ENCODE measurements around the gene GFAP. TPM values are rescaled to one million over a fixed set of nuclear protein-coding genes. Genes with fewer than 3 reads are reported as not detected.
A peak's percentile ranks its signal among the peaks of the same experiment; 100 is the strongest.

Gene GFAP
- polyA plus RNA-seq, 3 donors = 0.03 to 0.33 (median 0.18) TPM

- intact Hi-C loops (cut with micrococcal nuclease) = no loop called here
- H2AFZ ChIP-seq (ENCODE audit: insufficient read depth, low read depth, low read length, poor library complexity, severe bottlenecking) = no peak overlapping the region
- H3K27me3 ChIP-seq (ENCODE audit: control insufficient read depth in 2 of 2, insufficient read depth in 2 of 2, low read length in 2 of 2) = no peaks in the 10 kb centered on the region
- Mint-ChIP-seq H3K36me3 (peaks cover 52 to 62% of the 10 kb centered on the region in 2 donors), H3K9me3 (no peaks in the 10 kb centered on the region), H3K27me3 (ENCODE audit: low read depth in 3 of 3) (no peaks in the 10 kb centered on the region), H3K4me1 (peaks cover 5% of the 10 kb centered on the region), H3K27ac (peak overlapping the region in 2 of 7 donors; percentile 7 to 54), H3K4me3 (no peak overlapping the region)
- H3K9me3 ChIP-seq (replicated peaks in 1 of 2; ENCODE audit: control insufficient read depth in 1 of 2, insufficient read depth in 1 of 2, low read length in 2 of 2) = no peaks in the 10 kb centered on the region
- peaks cover 65% of the 10 kb centered on the region for H4K20me1 ChIP-seq (ENCODE audit: insufficient read depth, low read length)
- no peak overlapping the region for H3K4me3 ChIP-seq (replicated peaks in 1 of 3; ENCODE audit: low read depth in 2 of 3, low read length in 3 of 3)
- TF ChIP-seq CTCF (IDR thresholded peaks at IDR 0.05) = no peak
- peaks cover 51 to 67% of the 10 kb centered on the region in 2 donors for H3K36me3 ChIP-seq (replicated peaks in 1 of 2; ENCODE audit: control insufficient read depth in 1 of 2, insufficient read depth in 2 of 2, low read length in 2 of 2)
- H3K79me2 ChIP-seq (ENCODE audit: insufficient read depth, low read length) = peaks cover 49% of the 10 kb centered on the region
- WGBS (ENCODE audit: insufficient coverage) = no CpG with 5 or more reads among the region's 1 CpG
- H3K4me2 ChIP-seq (replicated peaks; ENCODE audit: extremely low read depth, low read length, poor library complexity, severe bottlenecking) = no peak overlapping the region
- no peak for DNase-seq
- H3K9ac ChIP-seq (ENCODE audit: insufficient read depth, low read length, poor library complexity, severe bottlenecking) = no peak overlapping the region
- H3K27ac ChIP-seq (ENCODE audit: low read depth in 1 of 2, low read length in 2 of 2) = no peak overlapping the region
- H3K4me1 ChIP-seq (ENCODE audit: control insufficient read depth in 1 of 2, insufficient read depth in 2 of 2, low read length in 2 of 2) = peaks cover 31 to 32% of the 10 kb centered on the region in 2 donors
Observed at GRCh38 chr17:44887016-44887415, 28.3 kb downstream of the GFAP start.

- no peak overlapping the region for H3K27ac ChIP-seq (ENCODE audit: low read depth in 1 of 2, low read length in 2 of 2)
- H3K9ac ChIP-seq (ENCODE audit: insufficient read depth, low read length, poor library complexity, severe bottlenecking) = no peak overlapping the region
- Mint-ChIP-seq H3K9me3 (no peaks in the 10 kb centered on the region), H3K36me3 (peaks cover 62 to 70% of the 10 kb centered on the region in 2 donors), H3K27ac (no peak overlapping the region), H3K4me3 (no peak overlapping the region), H3K4me1 (no peaks in the 10 kb centered on the region), H3K27me3 (ENCODE audit: low read depth in 3 of 3) (no peaks in the 10 kb centered on the region)
- H3K36me3 ChIP-seq (replicated peaks in 1 of 2; ENCODE audit: control insufficient read depth in 1 of 2, insufficient read depth in 2 of 2, low read length in 2 of 2) = peaks cover 68 to 70% of the 10 kb centered on the region in 2 donors
- peaks cover 28% of the 10 kb centered on the region for H3K79me2 ChIP-seq (ENCODE audit: insufficient read depth, low read length)
- H3K9me3 ChIP-seq (replicated peaks in 1 of 2; ENCODE audit: control insufficient read depth in 1 of 2, insufficient read depth in 1 of 2, low read length in 2 of 2) = no peaks in the 10 kb centered on the region
- no peak overlapping the region for H3K4me3 ChIP-seq (replicated peaks in 1 of 3; ENCODE audit: low read depth in 2 of 3, low read length in 3 of 3)
- 100% methylated on average over 1 of the region's 2 CpGs for WGBS (ENCODE audit: insufficient coverage)
- intact Hi-C loops (cut with micrococcal nuclease) = no loop called here
- H3K4me2 ChIP-seq (replicated peaks; ENCODE audit: extremely low read depth, low read length, poor library complexity, severe bottlenecking) = no peak overlapping the region
- H4K20me1 ChIP-seq (ENCODE audit: insufficient read depth, low read length) = peaks cover 45% of the 10 kb centered on the region
- no peak for TF ChIP-seq CTCF (IDR thresholded peaks at IDR 0.05)
- DNase-seq = no peak
- H3K4me1 ChIP-seq (ENCODE audit: control insufficient read depth in 1 of 2, insufficient read depth in 2 of 2, low read length in 2 of 2) = peaks cover 31 to 32% of the 10 kb centered on the region in 2 donors
- H2AFZ ChIP-seq (ENCODE audit: insufficient read depth, low read depth, low read length, poor library complexity, severe bottlenecking) = no peak overlapping the region
- H3K27me3 ChIP-seq (ENCODE audit: control insufficient read depth in 2 of 2, insufficient read depth in 2 of 2, low read length in 2 of 2) = no peaks in the 10 kb centered on the region
Observed at GRCh38 chr17:44884941-44885340, 30.4 kb downstream of the GFAP start.
